ENCODE measurements around the gene ARHGAP26.

GRCh38 chr5:142869886-142870285 lies 99.7 kb downstream of the ARHGAP26 start:
- no peak for TF ChIP-seq POLR2AphosphoS5 (IDR thresholded peaks at IDR 0.05; ENCODE audit: insufficient read depth, low read depth, low read length)
- TF ChIP-seq CTCF (IDR thresholded peaks at IDR 0.05; ENCODE audit: extremely low read depth in 1 of 2, insufficient read depth in 1 of 2, low read depth in 1 of 2, low read length in 2 of 2) = no peak
- no peak for TF ChIP-seq POLR2A (IDR thresholded peaks at IDR 0.05; ENCODE audit: low read depth, low read length)
- no peak for TF ChIP-seq EZH2 (IDR thresholded peaks at IDR 0.05; ENCODE audit: borderline replicate concordance, low read depth, low read length, severe bottlenecking)
- no peak for TF ChIP-seq GATA2 (IDR thresholded peaks at IDR 0.05; ENCODE audit: insufficient read depth, insufficient read length, low read depth, low read length)
- no peak for TF ChIP-seq MAX (IDR thresholded peaks at IDR 0.05; ENCODE audit: insufficient read depth, insufficient read length)
